Amniotic epithelial cell (primary cell): ENCODE results near the gene FCER2.

Source experiments
- DNase-seq: peaks from one replicate; pipeline ENCODE4 v3.0.0-alpha.2; 2010; ENCODE audit warnings: low read depth

FCER2 gene

GRCh38 chr19:7645656-7646425 is 56.1 kb downstream of the FCER2 start:
- DNase-seq = no peak

GRCh38 chr19:7645163-7645562 is 56.8 kb downstream of the FCER2 start:
- no peak for DNase-seq

- DNase-seq = no peak
These were observed 57.4 kb downstream of the FCER2 start for GRCh38 chr19:7644550-7644877.

- DNase-seq = peak; percentile 28
These were observed 58.0 kb downstream of the FCER2 start for GRCh38 chr19:7643629-7644549.

- no peak for DNase-seq
These were observed 58.9 kb downstream of the FCER2 start for GRCh38 chr19:7643031-7643415.

- DNase-seq = no peak
These were observed 59.5 kb downstream of the FCER2 start for GRCh38 chr19:7642295-7643030.

GRCh38 chr19:7641290-7642276 is 60.3 kb downstream of the FCER2 start:
- DNase-seq = no peak

GRCh38 chr19:7640803-7641202 is 61.1 kb downstream of the FCER2 start:
- no peak for DNase-seq

GRCh38 chr19:7639863-7640348 is 62.0 kb downstream of the FCER2 start:
- DNase-seq = no peak

- no peak for DNase-seq
These were observed 63.0 kb downstream of the FCER2 start for GRCh38 chr19:7638802-7639465.
